ENCODE results near the gene GPR179.
A peak's percentile ranks its signal among the peaks of the same experiment; 100 is the strongest.

GPR179 gene

DNA sequence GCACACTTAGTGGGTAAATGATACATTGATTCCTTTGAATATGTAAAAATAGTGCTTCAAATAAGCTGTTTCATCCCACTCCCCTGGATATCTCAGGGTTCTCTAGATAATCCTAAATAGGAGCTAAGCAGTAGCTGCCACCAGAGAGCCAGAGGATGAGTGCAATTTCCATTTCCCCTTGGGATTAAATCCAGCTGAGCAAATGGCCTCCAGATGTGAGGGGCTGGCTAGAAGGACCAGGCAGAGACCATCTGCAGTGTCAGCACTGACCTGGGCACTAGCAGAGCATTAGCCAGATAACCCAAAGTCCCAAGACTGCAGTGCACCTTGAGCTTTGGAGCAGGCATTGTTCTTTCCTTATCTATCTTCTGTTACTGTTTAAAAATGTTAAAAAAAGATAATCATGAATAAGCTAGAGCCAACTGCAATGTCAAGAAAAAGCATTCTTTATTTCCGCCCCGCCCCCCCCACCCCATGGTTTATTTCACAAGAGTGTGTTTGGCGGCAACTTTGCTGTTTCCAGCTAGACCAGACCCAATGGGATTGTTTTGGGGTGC is 19.5 kb downstream of the GPR179 start:
- Histone ChIP-seq H3K4me2 (ENCODE audit: low read depth, low read length, poor library complexity, severe bottlenecking) (no peak overlapping the region), H3K9me2 (replicated peaks; ENCODE audit: low read depth, low read length) (no peaks in the 10 kb centered on the region), H3K27me3 (ENCODE audit: insufficient read depth, low read length, poor library complexity, severe bottlenecking) (no peaks in the 10 kb centered on the region), H3K4me1 (ENCODE audit: insufficient read depth, low read length, poor library complexity, severe bottlenecking) (peaks cover 18% of the 10 kb centered on the region), H3K9me3 (ENCODE audit: insufficient read depth, low read depth, low read length) (no peaks in the 10 kb centered on the region), H3K9ac (ENCODE audit: low read depth, low read length, poor library complexity, severe bottlenecking) (no peak overlapping the region), H2AFZ (ENCODE audit: low read length) (no peak overlapping the region), H3F3A (ENCODE audit: low read depth) (no peaks in the 10 kb centered on the region), H3K36me3 (ENCODE audit: insufficient read depth, low read length) (peaks cover 13% of the 10 kb centered on the region; the same call in 1 of the 2 replicates), H4K20me1 (ENCODE audit: insufficient read depth, low read length, poor library complexity, severe bottlenecking) (no peaks in the 10 kb centered on the region), H3K79me2 (ENCODE audit: insufficient read depth, low read length) (no peaks in the 10 kb centered on the region), H3K4me3 (ENCODE audit: low read length, poor library complexity, severe bottlenecking) (no peak overlapping the region)
- TF ChIP-seq EZH2phosphoT487 (IDR thresholded peaks at IDR 0.05; ENCODE audit: borderline replicate concordance), result no peak

DNA sequence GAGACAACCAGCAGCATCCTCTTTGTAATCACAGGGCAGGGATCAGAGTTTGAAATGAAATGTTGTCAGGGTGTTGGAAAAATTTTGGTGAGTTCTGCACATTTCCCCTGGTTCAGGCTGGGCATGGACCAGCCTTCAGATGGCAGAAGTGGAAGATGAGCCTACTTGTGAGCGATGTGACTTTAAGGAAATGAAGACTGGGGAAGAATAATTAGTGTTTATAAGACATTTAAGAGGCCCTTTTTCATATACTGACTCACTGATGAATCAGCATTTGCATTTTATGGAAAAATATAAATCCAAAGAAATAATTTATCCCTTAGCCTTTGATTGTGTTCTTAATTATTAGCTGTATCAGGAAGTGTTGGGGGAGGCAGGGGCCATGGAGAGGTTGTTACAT is 20.9 kb downstream of the GPR179 start:
- TF ChIP-seq, protein P1, sequence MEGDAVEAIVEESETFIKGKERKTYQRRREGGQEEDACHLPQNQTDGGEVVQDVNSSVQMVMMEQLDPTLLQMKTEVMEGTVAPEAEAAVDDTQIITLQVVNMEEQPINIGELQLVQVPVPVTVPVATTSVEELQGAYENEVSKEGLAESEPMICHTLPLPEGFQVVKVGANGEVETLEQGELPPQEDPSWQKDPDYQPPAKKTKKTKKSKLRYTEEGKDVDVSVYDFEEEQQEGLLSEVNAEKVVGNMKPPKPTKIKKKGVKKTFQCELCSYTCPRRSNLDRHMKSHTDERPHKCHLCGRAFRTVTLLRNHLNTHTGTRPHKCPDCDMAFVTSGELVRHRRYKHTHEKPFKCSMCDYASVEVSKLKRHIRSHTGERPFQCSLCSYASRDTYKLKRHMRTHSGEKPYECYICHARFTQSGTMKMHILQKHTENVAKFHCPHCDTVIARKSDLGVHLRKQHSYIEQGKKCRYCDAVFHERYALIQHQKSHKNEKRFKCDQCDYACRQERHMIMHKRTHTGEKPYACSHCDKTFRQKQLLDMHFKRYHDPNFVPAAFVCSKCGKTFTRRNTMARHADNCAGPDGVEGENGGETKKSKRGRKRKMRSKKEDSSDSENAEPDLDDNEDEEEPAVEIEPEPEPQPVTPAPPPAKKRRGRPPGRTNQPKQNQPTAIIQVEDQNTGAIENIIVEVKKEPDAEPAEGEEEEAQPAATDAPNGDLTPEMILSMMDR (conservative IDR thresholded peaks at IDR 0.05; ENCODE audit: low read length), result no peak
- no peak for TF ChIP-seq EZH2phosphoT487 (IDR thresholded peaks at IDR 0.05; ENCODE audit: borderline replicate concordance)
- H3K4me2 ChIP-seq (ENCODE audit: low read depth, low read length, poor library complexity, severe bottlenecking), result no peak overlapping the region
- peaks cover 18% of the 10 kb centered on the region for H3K4me1 ChIP-seq (ENCODE audit: insufficient read depth, low read length, poor library complexity, severe bottlenecking)
- H3K9me2 ChIP-seq (replicated peaks; ENCODE audit: low read depth, low read length), result no peaks in the 10 kb centered on the region
- H2AFZ ChIP-seq (ENCODE audit: low read length), result no peak overlapping the region
- no peaks in the 10 kb centered on the region for H3K9me3 ChIP-seq (ENCODE audit: insufficient read depth, low read depth, low read length)
- no peak overlapping the region for H3K4me3 ChIP-seq (ENCODE audit: low read length, poor library complexity, severe bottlenecking)
- no peaks in the 10 kb centered on the region for H3F3A ChIP-seq (ENCODE audit: low read depth)
- no peaks in the 10 kb centered on the region for H3K27me3 ChIP-seq (ENCODE audit: insufficient read depth, low read length, poor library complexity, severe bottlenecking)
- H3K9ac ChIP-seq (ENCODE audit: low read depth, low read length, poor library complexity, severe bottlenecking), result no peak overlapping the region
- no peaks in the 10 kb centered on the region for H3K79me2 ChIP-seq (ENCODE audit: insufficient read depth, low read length)
- peaks cover 13% of the 10 kb centered on the region; the same call in 1 of the 2 replicates for H3K36me3 ChIP-seq (ENCODE audit: insufficient read depth, low read length)
- no peaks in the 10 kb centered on the region for H4K20me1 ChIP-seq (ENCODE audit: insufficient read depth, low read length, poor library complexity, severe bottlenecking)

DNA sequence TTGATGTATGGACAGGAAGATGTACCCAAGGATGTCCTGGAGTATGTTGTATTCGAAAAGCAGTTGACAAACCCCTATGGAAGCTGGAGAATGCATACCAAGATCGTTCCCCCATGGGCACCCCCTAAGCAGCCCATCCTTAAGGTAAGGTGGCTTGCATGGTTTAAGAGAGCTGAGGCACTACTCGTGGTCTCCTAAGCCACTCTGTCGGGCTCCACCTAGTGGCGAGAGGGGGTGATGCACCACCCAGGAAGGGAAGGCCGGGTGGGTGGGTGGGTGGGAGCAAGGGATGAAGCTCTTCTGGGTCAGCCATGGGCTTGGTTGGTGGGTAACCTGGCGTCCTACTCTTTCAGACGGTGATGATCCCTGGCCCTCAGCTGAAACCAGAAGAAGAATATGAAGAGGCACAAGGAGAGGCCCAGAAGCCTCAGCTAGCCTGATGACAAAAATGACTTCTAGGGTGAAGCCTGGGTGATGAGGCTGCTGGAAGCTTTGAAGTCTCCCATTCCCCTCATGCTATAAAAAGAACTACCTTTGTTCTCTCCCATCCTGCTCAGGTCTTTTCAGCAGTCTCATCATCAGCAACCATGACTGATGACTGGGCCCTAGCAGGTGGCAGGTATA is 21.5 kb downstream of the GPR179 start:
- Histone ChIP-seq H3K36me3 (ENCODE audit: insufficient read depth, low read length) (peaks cover 13% of the 10 kb centered on the region; the same call in 1 of the 2 replicates), H3F3A (ENCODE audit: low read depth) (no peaks in the 10 kb centered on the region), H3K9me2 (replicated peaks; ENCODE audit: low read depth, low read length) (no peaks in the 10 kb centered on the region), H3K9me3 (ENCODE audit: insufficient read depth, low read depth, low read length) (no peaks in the 10 kb centered on the region), H3K79me2 (ENCODE audit: insufficient read depth, low read length) (no peaks in the 10 kb centered on the region), H3K9ac (ENCODE audit: low read depth, low read length, poor library complexity, severe bottlenecking) (no peak overlapping the region), H3K27me3 (ENCODE audit: insufficient read depth, low read length, poor library complexity, severe bottlenecking) (no peaks in the 10 kb centered on the region), H4K20me1 (ENCODE audit: insufficient read depth, low read length, poor library complexity, severe bottlenecking) (no peaks in the 10 kb centered on the region), H3K4me3 (ENCODE audit: low read length, poor library complexity, severe bottlenecking) (no peak overlapping the region), H2AFZ (ENCODE audit: low read length) (no peak overlapping the region), H3K4me1 (ENCODE audit: insufficient read depth, low read length, poor library complexity, severe bottlenecking) (peaks cover 18% of the 10 kb centered on the region), H3K4me2 (ENCODE audit: low read depth, low read length, poor library complexity, severe bottlenecking) (no peak overlapping the region)
- no peak for TF ChIP-seq EZH2phosphoT487 (IDR thresholded peaks at IDR 0.05; ENCODE audit: borderline replicate concordance)
- TF ChIP-seq, protein P1 (conservative IDR thresholded peaks at IDR 0.05; ENCODE audit: low read length), result peak; percentile 43; the same call in 1 of the 2 replicates
